DMS153 treated with DMSO at 0.1 percent for 48 hours (cell line): ENCODE results near the gene UTP25.
"Not testable (repeated sequence)": the region's sequence is repeated elsewhere in the genome, so short reads cannot be mapped to it uniquely, and the experiment has no call there.

Source experiments
- DNase-seq: peaks from one replicate; lab custom pipeline; 2025; ENCODE audit not compliant: unreplicated experiment; lab: John Stamatoyannopoulos, UW

The UTP25 gene

GRCh38 chr1:209871006-209871405, 43.2 kb downstream of the UTP25 start:
- no peak for DNase-seq

- no peak for DNase-seq
Measured at GRCh38 chr1:209871430-209871829, 43.7 kb downstream of the UTP25 start.

GRCh38 chr1:209873067-209873799, 45.5 kb downstream of the UTP25 start:
- DNase-seq = no peak

GRCh38 chr1:209875515-209875914, 47.7 kb downstream of the UTP25 start:
- DNase-seq = peak; percentile 87

- DNase-seq = peak; percentile 56
Measured at GRCh38 chr1:209876078-209876800, 48.5 kb downstream of the UTP25 start.

GRCh38 chr1:209877087-209877764, 49.5 kb downstream of the UTP25 start:
- DNase-seq = no peak

- DNase-seq = no peak
Measured at GRCh38 chr1:209878964-209879363, 51.2 kb downstream of the UTP25 start.

GRCh38 chr1:209879539-209879938, 51.8 kb downstream of the UTP25 start:
- peak; percentile 90 for DNase-seq

GRCh38 chr1:209880031-209880430, 52.3 kb downstream of the UTP25 start:
- no peak for DNase-seq

GRCh38 chr1:209881619-209882018, 53.8 kb downstream of the UTP25 start:
- DNase-seq = no peak

- no peak for DNase-seq
Measured at GRCh38 chr1:209882286-209882685, 54.5 kb downstream of the UTP25 start.

GRCh38 chr1:209882942-209883340, 55.2 kb downstream of the UTP25 start:
- no peak for DNase-seq

GRCh38 chr1:209883341-209883971, 55.7 kb downstream of the UTP25 start:
- DNase-seq = no peak

GRCh38 chr1:209884249-209884648, 56.5 kb downstream of the UTP25 start:
- DNase-seq = no peak

GRCh38 chr1:209884665-209885117, 56.9 kb downstream of the UTP25 start:
- no peak for DNase-seq

GRCh38 chr1:209885403-209886218, 57.8 kb downstream of the UTP25 start:
- DNase-seq = no peak

GRCh38 chr1:209886219-209886536, 58.4 kb downstream of the UTP25 start:
- no peak for DNase-seq

GRCh38 chr1:209888291-209889076, 60.7 kb downstream of the UTP25 start:
- DNase-seq = not testable (repeated sequence)

GRCh38 chr1:209889077-209889418, 61.3 kb downstream of the UTP25 start:
- DNase-seq = no peak
